ENCODE data around the gene ACOT7.
A peak's percentile ranks its signal among the peaks of the same experiment; 100 is the strongest.

ACOT7 gene

DNA sequence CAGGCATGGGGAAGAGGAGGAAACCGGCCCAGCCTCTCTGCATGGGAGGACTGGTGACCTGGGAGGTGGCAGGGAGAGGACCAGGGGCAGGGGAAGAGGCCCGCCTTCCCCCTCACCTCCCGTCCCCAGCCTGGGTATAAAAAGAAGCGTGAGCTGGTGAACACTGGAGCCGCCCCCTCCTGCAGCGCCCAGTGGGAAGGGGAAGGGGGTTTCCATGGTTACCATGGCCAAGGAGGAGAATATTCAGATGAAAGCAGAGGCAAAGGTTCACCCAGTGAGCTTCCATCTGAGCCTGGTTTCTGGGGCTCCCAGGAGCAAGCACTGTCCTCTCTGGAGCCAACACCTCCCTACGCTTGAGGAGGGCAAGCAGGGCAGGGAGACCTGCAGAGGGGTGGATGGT, 54.9 kb downstream of the ACOT7 start:
- no peak for DNase-seq

DNA sequence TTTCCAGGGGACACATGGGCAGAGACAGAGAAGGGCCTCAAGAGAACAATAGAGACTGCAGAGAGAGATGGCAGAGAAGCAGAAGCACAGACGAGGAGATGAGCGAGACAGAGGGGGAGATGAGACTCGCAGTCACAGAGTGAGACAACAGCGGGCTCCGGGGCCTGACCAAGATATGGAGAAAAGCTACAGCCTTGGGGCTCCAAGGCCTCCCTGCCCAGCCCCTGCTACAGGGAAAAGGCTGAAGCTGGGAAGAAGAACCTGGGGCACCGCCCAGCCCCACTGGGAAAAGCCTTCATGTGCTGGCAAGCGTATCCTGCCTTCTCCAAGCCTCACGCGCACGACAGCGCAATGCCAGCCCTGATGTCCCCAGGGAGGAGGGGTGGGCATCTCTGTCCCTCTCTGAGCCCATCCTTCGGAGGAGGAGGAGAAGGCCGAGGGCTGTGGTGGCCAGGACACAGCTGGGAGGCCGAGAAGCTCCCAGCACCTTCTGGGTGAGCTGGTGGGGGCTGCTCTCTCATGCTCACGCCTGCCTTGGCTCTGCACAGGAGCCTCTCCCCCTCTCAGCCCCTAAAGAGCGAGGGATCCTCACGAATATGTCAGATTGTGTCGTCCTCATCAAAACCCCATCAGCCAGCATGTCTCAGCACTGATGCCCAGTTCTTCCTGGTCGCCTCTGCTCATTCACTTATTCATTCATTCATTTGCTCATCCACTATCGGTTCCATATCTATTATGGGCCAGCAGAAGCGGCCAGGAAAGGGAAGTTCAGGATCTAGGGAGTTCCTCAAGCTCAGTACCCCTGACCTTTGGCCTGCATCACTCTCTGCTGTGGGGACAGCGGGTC, 56.6 kb downstream of the ACOT7 start:
- peak in 1 of 2 experiments; percentile 18 for DNase-seq

DNA sequence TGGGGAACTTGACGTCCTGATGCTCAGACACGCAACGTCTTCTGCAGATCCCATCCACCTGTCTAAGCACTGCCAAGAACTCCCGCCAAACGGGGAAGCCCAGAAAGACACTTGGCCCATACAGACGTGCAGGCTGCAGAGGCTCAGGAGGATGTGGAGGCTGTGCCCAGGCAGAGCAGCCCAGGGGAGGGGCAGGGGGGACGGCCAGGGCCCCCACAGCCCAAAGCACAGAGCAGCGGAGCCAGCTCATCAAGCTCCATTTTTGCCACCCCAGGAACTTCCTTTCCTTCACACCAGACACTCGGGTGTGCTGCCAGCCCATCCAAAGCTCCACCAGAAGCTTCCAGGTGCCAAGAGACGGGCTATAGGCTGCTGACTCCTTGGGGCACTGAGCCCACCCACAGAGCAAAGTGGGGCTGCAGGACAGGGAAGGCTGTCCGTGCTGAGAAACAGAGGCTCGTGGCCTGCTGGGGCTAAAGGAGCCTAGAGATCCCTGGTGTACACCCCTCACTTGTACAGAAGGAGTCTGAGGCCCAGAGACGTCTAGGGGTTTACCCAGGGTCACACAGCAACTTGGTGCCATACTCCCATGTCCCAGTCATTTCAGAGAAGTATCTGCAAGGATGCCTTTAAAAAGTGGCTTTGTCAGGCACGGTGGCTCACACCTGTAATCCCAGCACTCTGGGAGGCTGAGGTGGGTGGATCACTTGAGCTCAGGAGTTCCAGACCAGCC, 59.1 kb downstream of the ACOT7 start:
- no peak for DNase-seq

DNA sequence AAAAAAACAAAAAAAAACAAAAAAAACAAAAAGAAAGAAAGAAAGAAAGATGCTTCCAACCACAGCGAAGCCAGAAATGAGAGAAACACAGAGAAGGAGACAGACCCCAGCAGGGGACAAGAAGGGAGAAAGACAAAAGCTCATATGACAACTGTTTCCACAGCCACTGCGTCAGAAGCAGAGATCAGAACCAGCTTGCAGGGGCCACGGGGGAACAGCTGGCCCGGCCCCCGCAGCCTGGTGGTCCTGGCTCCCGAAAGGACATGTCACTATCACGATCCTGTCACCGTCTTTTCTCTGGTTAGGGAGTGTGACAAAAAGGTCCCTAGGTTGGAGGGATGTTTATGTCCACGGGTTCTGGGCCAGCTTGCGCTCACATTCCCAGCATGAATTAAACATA, 60.7 kb downstream of the ACOT7 start:
- DNase-seq = no peak

DNA sequence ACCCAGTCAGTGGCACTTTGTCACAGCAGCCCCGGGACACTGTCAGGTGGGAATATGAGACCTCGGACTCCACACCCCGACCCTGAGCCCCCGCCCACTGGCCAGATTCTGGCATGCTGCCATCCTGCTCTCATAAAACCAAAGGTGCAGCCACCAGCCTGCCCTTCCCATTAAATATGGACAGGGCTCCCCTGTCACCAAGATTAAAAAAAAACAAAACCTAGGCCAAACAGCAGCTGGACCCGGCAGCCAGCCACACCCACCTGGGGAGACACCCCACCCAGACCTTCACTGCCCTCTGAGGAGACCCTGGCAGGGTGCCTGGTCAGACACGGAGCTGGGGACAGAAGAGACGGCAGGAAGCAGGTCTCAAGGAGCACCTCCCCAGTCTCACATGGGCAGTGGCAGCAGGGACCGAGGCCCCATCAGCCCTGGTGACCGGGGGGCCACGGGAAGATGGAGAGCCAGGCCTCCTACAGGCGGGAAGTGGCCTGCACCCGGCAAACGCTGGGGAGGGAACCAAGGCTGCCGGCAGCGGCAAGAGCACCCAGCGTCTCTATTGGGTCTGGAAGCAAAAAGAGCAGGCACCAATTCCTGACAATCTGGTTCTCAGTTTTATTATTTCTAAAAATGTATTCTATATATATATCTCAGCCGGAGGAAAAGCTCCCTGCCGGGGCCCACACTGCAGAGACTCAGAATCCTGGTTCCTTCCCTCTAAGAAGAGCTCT, 61.9 kb downstream of the ACOT7 start:
- DNase-seq = no peak

DNA sequence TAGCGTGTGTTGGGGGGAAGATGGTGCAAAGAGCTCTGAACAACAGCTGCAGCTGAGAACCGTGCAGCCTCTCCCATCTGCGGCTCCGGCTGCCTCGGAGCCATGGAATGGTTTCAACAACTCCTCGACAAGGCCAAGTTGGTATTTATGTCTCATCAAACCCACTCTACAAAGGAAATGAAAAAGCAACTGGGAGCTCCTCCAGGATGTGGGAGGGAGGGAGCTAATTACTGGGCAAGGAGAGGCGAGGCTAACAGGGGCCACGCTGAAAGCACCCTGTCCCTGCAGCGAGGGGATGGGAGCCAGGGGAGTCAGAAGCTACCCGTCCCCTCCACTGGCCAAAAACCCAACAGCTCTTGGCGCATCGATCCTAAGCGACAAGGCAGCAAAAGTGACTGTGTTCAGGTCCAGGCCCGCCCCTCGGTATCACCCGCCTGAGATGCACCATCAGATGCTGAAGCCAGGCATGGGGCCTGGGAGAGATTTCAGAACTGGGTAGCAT, 63.1 kb downstream of the ACOT7 start:
- no peak for DNase-seq

DNA sequence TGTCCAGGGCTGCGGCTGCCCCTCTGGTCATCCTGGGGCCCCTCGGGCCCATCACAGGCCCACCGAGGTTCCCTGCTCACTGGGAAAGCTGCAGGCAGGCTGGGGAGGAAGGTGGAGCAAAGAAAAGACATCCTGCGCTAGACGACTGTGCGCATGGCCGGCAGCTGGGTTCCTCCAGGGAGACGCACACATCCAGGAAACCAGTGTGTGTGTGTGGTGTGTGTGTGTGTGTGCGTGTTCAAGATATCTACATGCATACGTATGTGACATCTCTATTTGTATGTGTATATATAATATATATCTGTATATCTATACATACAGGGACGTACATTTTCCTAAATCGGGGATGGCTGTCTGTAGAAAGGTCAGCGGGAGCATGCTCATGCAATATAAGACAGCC, 63.7 kb downstream of the ACOT7 start:
- no peak for DNase-seq

DNA sequence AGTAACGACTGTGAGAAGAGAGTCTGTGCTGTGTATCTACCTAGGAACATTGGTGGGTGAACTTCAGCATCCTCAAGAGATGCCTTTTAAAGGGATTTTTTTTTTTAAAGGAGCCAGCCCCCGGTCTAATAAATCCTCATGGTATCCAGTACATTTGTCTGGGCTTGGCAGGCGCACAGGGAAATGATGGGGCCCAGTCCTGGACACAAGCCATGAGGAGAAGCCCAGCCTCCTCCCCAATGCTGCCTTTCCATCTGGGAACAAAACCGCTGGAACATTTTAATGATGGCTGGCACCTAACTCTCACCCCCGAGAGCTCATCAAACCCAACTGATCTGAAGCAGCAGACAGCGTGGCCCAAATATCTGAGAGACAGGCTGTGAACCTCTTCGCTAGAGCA, 64.2 kb downstream of the ACOT7 start:
- no peak for DNase-seq

DNA sequence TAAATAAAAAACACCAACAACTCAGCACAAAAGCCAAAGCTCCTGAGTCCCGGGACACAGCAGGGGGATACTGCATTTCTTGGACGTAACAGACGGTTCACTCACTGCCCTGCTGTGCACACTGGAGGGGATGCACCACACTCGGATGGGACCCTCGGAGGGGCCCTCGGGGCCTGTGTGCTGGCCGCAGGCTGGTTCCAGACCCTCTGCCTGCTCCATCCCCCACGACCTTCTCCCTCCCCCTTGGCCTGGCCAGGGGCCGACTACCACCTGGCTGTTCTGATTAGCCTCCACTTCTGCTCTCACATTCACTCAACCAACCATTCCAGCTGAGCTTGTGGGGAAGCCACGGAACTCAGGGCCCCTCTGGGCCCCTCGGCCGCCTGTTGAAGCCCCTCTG, 64.9 kb downstream of the ACOT7 start:
- no peak for DNase-seq

DNA sequence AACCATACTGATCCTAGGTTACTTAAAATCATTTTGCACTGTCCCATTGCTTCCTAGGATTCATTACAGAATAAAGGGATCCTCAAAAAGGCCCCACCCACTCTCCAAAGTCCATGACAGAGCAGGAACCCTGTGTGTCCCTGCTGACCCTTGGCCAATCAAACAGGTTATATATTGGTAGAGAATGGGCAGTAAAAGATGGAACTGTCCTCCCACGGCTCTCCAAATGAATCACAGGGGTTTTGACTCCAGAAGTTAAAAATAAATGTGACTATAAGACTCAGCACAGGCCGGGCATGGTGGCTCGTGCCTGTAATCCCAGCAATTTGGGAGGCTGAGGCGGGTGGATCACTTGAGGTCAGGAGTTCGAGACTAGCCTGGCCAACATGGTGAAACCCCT, 65.5 kb downstream of the ACOT7 start:
- DNase-seq = no peak

DNA sequence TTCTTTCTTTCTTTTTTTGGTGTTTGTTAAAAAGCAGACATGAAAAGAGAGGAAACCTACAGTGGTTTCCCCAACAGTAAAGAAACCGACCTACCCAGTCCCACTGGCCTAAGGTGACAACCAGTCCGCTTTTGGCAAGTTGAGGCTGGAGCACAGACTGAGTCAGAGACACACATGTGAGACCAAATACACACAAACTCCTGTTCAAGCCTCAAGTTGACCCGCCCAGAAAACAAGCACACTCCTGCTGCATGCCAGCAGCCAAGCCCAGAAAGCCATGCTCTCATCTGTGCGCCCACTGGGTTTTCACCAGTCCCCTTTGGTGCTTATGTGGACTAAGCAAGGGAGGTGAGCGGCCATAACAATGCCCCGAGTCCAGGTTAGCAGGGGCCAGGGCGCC, 68.1 kb downstream of the ACOT7 start:
- DNase-seq = no peak

DNA sequence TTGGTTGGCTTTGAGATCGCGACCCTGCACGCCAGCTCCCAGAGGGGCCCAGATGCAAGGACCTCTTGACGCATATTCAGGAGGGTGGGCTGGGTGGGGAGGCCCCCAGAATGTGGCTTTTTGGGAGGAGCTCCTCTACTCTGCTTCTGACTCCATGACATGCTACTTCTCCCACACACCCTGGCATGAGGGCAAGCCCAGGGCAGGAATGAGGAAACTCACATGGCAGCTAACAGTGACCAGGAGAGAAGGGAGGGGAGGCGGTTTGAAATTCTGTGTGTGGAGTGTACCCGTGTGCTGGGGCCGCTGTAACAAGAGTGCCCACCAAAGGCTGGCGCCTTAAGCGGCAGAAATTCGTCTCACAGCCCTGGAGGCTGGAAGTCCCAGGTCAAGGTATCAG, 71.4 kb downstream of the ACOT7 start:
- no peak for DNase-seq

DNA sequence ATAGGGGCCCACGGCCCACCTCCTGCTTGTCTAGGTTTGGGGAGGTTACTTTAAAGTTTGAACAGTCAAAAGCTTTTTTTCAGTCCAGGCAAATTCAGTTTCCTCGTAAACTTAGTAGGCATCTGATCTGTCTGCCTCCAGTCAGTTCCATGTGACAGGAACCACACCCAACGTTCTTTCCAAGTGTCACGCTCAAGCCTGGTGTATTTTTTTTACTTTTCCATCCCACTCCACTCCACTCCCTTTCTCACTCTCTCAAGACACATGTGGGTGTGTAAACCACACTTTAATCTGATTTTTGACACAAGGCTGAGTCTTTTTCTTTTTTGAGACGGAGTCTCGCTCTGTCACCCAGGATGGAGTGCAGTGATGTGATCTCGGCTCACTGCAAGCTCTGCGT, 72.4 kb downstream of the ACOT7 start:
- no peak for DNase-seq

DNA sequence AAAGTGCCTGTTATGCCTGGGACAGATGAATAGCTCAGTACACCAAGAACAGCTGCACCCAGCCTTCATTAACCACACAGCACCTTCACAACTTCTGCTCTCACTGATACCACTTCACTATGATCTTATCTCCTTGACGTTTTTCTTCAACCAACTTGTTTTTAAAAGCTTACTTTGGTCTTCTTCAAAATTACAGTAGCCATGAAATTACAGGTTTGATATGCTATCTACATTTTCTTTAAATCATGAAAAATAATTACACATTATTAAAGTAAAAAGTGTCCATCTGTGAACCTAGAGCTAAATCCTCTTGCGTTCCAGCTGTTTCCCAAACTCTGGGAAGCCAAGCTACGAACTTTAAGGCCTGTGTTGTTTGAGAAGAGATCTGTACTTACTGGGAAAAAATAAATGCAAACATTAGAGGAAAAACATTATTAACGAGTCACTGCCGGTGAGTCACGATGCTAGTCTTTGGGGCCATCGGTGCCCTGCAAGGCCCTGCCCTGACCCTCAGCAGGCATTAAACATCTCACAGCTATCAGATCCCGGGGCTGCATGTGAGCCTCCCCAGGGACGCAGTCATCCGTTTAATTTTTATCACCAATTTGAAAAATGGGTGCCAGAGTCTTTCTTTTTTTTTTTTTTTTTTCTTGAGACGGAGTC, 76.3 kb downstream of the ACOT7 start:
- DNase-seq = no peak

DNA sequence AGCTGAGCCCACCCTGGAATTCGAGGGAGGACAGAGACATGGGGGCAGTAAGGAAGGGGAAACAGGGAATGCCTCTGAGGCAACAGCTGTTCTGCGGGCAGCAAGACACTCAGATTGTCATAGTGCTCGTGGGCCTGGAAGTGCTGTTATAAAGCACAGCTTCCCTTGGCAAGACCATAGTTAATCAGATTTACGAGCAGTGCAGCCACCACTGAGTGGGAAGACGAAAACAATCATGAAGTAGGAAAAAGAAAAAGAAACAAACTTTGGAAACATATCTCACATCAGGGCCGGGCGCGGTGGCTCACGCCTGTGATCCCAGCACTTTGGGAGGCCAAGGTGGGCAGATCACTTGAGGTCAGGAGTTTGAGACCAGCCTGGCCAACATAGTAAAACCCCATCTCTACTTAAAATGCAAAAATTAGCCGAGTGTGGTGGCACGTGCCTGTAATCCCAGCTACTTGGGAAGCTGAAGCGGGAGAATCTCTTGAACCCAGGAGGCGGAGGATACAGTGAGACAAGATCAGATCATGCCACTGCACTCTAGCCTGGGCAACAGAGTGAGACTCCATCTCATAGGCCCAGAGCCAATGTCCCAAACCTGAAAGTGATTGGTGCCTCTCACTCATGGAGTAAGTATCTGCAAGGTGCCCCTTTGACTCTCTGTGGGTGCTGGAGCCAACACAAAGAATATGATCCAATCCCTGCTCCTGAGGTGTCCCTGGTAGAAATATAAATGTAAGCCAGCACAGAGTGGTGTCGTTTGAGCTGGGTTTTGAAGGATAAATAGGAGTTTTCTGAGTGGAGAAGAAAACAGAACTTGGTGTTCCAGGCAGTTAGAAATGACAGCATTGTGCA, 77.1 kb downstream of the ACOT7 start:
- no peak for DNase-seq

DNA sequence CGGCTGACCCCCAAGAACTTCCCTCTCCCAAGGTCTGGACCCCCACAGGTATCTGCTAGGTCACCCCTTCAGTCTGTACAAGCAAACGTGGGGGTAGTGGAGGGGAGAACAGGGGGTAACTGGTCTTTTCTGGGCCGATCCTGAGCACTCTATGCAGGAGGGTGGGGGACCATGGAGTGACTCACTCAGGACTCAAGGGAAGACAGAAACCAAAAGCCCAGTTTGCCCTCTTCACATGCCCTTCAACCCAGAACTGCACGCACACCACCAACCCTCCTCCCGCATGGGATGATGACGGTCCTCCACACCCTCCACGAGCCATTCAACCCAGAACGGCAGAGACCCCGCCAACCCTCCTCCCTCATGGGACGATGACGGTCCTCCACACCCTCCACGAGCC, 79.1 kb downstream of the ACOT7 start:
- no peak for DNase-seq

DNA sequence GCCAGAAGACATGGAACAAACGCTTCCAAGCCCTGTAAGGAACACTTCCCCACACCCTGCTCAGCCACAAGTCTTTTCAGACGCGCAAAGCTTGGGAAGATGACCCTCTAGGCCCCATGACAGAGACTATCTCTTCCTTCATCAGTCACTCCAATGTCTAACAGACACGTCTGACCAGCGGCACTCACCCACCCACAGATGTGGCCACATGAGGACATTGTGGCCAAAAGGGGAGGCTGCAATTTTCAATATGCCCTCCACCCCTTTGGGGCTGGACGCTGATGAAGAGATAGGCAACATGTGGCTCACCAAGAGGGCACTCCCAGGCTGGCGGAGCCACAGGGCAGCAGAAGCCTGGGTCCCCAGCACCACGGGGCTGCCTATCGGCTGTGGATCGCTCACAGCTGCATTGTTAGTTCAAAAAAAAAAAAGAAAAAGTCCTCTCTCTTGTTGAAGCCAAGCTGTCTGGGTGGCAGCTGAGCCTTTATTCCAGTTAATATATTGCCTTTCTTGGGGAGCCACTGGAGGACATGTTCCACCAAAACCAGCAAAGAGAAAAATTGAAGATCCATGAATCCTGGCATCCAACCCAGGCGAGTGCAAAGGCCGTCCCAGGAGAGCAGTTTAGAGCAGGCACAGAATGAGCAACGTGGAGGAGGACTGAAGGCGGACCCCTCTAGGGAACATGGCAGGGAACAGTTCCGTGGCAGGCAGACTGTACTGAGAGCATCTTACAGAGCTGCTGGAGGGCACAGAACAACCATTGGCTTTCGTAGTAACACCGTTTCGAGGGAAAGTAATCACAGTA, 80.0 kb downstream of the ACOT7 start:
- no peak for DNase-seq

DNA sequence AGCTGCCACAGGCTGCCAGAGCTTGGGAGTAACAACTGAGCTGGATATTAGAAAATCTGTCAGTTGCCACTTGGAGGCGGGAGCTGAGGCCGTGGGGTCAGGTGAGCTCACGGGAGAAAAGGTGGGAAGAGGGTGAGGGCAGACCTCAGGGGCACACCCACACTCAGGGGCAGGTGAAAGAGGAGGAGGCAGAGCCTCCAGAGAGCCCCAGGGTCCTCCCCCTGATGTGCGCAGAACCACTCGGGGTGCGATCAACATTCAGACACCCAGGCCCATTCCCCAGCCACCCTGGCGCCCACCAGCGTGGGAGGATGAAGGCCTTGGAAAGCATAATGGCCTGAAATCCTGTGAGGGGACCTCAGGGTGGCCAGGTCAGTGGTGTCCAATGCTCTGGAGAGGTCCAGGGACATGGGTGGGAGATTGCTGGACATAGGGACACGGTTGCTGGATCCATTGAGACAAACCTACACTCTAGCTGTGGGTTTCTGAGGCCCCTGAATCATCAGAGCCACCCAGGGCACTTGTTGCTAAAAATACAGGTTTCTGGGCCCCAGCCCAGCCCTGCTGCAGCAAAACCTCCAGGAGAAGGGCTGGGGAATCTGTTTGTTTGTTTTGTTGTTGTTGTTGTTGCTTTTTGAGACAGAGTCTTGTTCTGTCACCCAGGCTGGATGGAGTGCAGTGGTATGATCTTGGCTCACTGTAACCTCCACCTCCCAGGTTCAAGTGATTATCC, 83.3 kb downstream of the ACOT7 start:
- no peak for DNase-seq

DNA sequence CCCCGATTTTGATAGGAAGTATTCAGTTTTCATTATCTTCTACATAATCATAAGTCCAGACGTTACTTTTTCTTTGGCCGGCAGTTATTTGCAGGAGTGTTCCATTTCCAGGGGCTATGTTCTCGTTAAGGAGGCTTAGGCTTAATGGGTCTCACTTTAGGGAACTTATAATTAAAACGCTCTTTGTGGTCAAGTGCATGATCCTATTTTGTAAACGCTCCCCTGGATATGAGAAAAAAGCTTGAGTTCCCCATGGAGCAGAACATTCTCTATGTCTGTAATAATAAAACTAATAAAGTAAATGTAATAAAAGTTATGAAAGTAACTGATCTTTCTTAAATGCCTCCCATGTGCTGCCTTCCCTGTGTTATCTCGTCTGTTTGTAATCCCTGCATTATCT, 84.0 kb downstream of the ACOT7 start:
- no peak for DNase-seq

DNA sequence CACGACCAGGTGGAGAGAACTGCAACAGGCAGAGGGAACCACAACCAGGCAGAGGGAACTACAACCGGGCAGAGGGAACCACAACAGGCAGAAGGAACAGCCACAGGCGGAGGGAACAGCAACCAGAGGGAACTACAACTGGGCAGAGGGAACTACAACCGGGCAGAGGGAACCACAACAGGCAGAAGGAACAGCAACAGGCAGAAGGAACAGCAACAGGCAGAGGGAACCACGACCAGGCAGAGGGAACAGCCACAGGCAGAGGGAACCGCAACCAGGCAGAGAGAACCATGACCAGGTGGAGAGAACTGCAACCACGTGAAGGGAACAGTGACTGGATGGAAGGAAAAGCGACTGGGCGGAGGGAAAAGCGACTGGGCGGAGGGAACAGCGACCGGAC, 85.1 kb downstream of the ACOT7 start:
- no peak for DNase-seq
